MCF 10A (cell line): ENCODE data around the gene KAZN. TPM values are rescaled to one million over a fixed set of nuclear protein-coding genes. Genes with fewer than 3 reads are reported as not detected.

Source experiments
- BruUV-seq: library from RNA; stranded (reverse); fragments of 400-500 nt; replicated peaks from 2 replicates; lab custom pipeline; 2021; lab: Mats Ljungman, UMichigan
- CTCF ChIA-PET: fragments of 300-600 bp; sonication (Branson Sonifier 250); formaldehyde crosslinking; extraction: SDS; loops from one replicate; lab custom pipeline; 2021; ENCODE audit warnings: antibody characterized with exemption, inconsistent platforms; lab: Yijun Ruan, JAX
- POLR2A ChIA-PET: fragments of 300-600, 350-650 bp; sonication (Branson Sonifier 250); formaldehyde crosslinking; extraction: SDS; loops from one replicate; lab custom pipeline; 2020; ENCODE audit warnings: antibody characterized with exemption, inconsistent platforms; lab: Yijun Ruan, JAX
- DNase-seq: peaks from one replicate; pipeline ENCODE4 v3.0.0-alpha.2; 2018; ENCODE audit not compliant: unreplicated experiment
- H3K27ac Mint-ChIP-seq: one replicate; pipeline ENCODE4 v1.8.0; 2022; ENCODE audit warnings: mild to moderate bottlenecking, low read depth, mixed read lengths; ENCODE audit not compliant: unreplicated experiment
- H3K27me3 Mint-ChIP-seq: one replicate; pipeline ENCODE4 v1.8.0; 2022; ENCODE audit warnings: mixed read lengths; ENCODE audit not compliant: insufficient read depth, unreplicated experiment
- H3K36me3 Mint-ChIP-seq: one replicate; pipeline ENCODE4 v1.8.0; 2022; ENCODE audit warnings: mild to moderate bottlenecking, moderate library complexity, mixed read lengths; ENCODE audit not compliant: insufficient read depth, unreplicated experiment
- H3K4me1 Mint-ChIP-seq: one replicate; pipeline ENCODE4 v1.8.0; 2022; ENCODE audit warnings: mixed read lengths; ENCODE audit not compliant: insufficient read depth, unreplicated experiment
- H3K4me3 Mint-ChIP-seq: one replicate; pipeline ENCODE4 v1.8.0; 2022; ENCODE audit warnings: mild to moderate bottlenecking, moderate library complexity, mixed read lengths; ENCODE audit not compliant: unreplicated experiment
- H3K9me3 Mint-ChIP-seq: one replicate; pipeline ENCODE4 v1.8.0; 2022; ENCODE audit warnings: mixed read lengths; ENCODE audit not compliant: unreplicated experiment
- intact Hi-C: fragments of 100-400 bp; cut with micrococcal nuclease; formaldehyde crosslinking; loops from 2 replicates; pipeline ENCODE4 v1.14.1; 2022
- total RNA-seq: library from RNA; stranded (reverse); gene quantifications from 2 replicates; pipeline ENCODE4 v1.2.3, GENCODE V29; 2022
- TF ChIP-seq, protein P1 (sequence below): fragments of 200-600 bp; IDR thresholded peaks from one replicate; pipeline ENCODE4 v1.8.0; 2022; ENCODE audit warnings: antibody characterized with exemption, mild to moderate bottlenecking; ENCODE audit not compliant: unreplicated experiment

Gene KAZN
- total RNA-seq, 1 experiment from 2014 or later, result 3.3 TPM

DNA sequence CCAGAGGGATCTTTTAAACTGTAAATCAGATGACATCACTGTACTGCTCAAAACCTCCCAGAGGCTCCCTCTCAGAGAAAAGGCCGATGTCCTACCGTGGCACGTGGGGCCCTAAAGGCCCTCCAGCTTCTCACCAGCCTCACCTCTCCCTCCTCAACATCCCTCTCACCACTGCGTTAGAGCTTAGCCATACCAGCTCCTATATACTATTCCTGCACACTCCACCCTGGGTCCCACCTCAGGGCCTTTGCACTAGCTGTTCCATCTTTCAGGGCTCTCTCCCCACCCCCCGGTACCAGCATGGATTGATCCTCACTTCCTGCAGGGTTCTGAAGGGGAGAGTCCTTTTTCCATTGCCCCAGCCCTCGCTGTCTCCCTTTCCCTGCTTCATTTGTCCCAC is 111.8 kb downstream of the KAZN start:
- H3K4me1 Mint-ChIP-seq, result peaks cover 9% of the 10 kb centered on the region
- CTCF ChIA-PET, result interaction anchor here (0.6 kb wide), 1 partner anchor 1451 kb away, joined by 3 read pairs; no protein-coding TSS in a partner anchor
- peaks cover 3% of the 10 kb centered on the region for H3K9me3 Mint-ChIP-seq
- H3K27me3 Mint-ChIP-seq, result no peaks in the 10 kb centered on the region
- intact Hi-C loops, result no loop called here
- no TSS peak for BruUV-seq
- no peaks in the 10 kb centered on the region for H3K36me3 Mint-ChIP-seq
- POLR2A ChIA-PET, result interaction anchor here (1.9 kb wide), 1 partner anchor 23 kb away, joined by 6 read pairs; no protein-coding TSS in a partner anchor
- H3K27ac Mint-ChIP-seq, result no peak overlapping the region
- no peak overlapping the region for H3K4me3 Mint-ChIP-seq
- TF ChIP-seq, protein P1, sequence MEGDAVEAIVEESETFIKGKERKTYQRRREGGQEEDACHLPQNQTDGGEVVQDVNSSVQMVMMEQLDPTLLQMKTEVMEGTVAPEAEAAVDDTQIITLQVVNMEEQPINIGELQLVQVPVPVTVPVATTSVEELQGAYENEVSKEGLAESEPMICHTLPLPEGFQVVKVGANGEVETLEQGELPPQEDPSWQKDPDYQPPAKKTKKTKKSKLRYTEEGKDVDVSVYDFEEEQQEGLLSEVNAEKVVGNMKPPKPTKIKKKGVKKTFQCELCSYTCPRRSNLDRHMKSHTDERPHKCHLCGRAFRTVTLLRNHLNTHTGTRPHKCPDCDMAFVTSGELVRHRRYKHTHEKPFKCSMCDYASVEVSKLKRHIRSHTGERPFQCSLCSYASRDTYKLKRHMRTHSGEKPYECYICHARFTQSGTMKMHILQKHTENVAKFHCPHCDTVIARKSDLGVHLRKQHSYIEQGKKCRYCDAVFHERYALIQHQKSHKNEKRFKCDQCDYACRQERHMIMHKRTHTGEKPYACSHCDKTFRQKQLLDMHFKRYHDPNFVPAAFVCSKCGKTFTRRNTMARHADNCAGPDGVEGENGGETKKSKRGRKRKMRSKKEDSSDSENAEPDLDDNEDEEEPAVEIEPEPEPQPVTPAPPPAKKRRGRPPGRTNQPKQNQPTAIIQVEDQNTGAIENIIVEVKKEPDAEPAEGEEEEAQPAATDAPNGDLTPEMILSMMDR, result no peak
- DNase-seq, result no peak

DNA sequence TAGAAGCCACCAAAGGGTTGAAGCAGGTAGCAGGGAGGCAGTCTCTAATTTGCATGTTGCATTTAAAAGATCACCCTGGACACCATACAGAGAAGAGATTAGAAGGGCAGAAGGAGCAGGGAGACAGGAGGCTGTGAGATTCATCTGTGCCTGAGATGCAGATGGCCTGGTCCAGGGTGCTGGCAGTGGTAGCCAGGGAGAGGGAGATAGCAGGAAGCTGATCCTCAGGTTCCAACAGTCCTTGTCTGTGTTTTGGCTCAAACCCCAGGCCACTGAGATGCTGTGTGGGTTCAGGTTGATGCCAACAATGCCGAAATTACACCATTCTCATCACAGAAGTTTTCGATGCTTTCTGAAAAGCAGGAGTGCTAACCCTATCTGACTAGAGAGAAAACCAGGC is 113.7 kb downstream of the KAZN start:
- Mint-ChIP-seq H3K4me1 (peaks cover 9% of the 10 kb centered on the region), H3K27ac (no peak overlapping the region), H3K36me3 (no peaks in the 10 kb centered on the region), H3K4me3 (no peak overlapping the region), H3K27me3 (no peaks in the 10 kb centered on the region), H3K9me3 (no peaks in the 10 kb centered on the region)
- CTCF ChIA-PET, result interaction anchor here (0.6 to 0.9 kb wide), 3 partner anchors 21 to 280 kb away, joined by 3 read pairs; no protein-coding TSS in a partner anchor
- POLR2A ChIA-PET, result interaction anchor here (0.6 to 1.2 kb wide), 2 partner anchors 28 to 54 kb away, joined by 3 to 4 read pairs; no protein-coding TSS in a partner anchor
- TF ChIP-seq, protein P1, result no peak
- BruUV-seq, result no TSS peak
- intact Hi-C loops, result no loop called here
- DNase-seq, result no peak

DNA sequence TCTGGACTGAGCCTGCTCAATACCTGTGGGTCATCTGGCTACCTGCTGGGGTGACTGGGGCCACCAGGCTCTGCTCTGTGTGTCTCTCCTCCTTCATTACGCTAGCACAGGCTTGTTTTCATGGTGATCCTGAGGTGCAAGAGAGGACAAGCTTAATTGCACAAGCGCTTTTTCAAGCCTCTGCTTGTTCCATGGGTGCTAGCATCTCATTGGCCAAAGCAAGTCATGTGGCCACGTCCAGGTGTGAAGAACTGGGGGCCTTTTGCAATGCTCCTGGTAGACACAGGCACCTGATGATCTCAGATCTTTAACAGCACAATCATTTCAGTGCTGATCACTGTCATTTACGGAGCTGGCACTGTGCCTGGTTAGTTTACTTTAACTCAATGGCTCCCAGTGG is 114.6 kb downstream of the KAZN start:
- peaks cover 9% of the 10 kb centered on the region for H3K4me1 Mint-ChIP-seq
- no peaks in the 10 kb centered on the region for H3K9me3 Mint-ChIP-seq
- no peak overlapping the region for H3K4me3 Mint-ChIP-seq
- no peaks in the 10 kb centered on the region for H3K27me3 Mint-ChIP-seq
- intact Hi-C loops, result no loop called here
- H3K36me3 Mint-ChIP-seq, result no peaks in the 10 kb centered on the region
- H3K27ac Mint-ChIP-seq, result no peak overlapping the region
- POLR2A ChIA-PET, result interaction anchor here (0.6 to 1.9 kb wide), 5 partner anchors 20 to 606 kb away, joined by 3 to 10 read pairs (median 4); no protein-coding TSS in a partner anchor
- CTCF ChIA-PET, result interaction anchor here (0.6 kb wide), 1 partner anchor 198 kb away, joined by 3 read pairs; no protein-coding TSS in a partner anchor
- TF ChIP-seq, protein P1, result no peak
- DNase-seq, result peak; percentile 88
- BruUV-seq, result no TSS peak

DNA sequence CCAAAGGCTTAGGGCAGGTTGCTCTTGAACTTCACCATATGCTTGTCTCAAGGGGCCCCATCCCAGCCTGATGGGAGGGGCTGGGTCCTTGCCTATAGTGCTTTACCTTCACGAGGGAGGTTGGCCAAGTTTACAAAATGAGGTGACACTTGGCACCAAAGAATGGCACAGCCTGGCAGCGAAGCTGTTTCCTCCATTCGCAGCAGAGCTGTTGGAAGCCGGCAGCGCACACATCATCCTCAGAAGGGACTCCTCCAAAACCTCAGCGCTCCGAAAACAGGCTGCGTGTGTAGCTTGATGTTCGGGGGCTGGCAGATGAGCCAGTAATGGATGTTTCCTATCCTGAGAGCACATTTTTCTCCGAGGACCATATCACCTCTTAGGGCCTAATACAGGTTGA is 116.8 kb downstream of the KAZN start:
- TF ChIP-seq, protein P1, result no peak
- no peak for DNase-seq
- intact Hi-C loops, result no loop called here
- Mint-ChIP-seq H3K27ac (no peak overlapping the region), H3K9me3 (no peaks in the 10 kb centered on the region), H3K27me3 (no peaks in the 10 kb centered on the region), H3K36me3 (no peaks in the 10 kb centered on the region), H3K4me1 (peaks cover 9% of the 10 kb centered on the region), H3K4me3 (no peak overlapping the region)
- BruUV-seq, result no TSS peak
- ChIA-PET CTCF (interaction anchor here (0.6 to 1.3 kb wide), 2 partner anchors 9 to 41 kb away, joined by 3 read pairs; no protein-coding TSS in a partner anchor), POLR2A (interaction anchor here (1.1 kb wide), 1 partner anchor 48 kb away, joined by 3 read pairs; no protein-coding TSS in a partner anchor)
